Measurements from ENCODE around the gene NRP1.

NRP1 gene

DNA sequence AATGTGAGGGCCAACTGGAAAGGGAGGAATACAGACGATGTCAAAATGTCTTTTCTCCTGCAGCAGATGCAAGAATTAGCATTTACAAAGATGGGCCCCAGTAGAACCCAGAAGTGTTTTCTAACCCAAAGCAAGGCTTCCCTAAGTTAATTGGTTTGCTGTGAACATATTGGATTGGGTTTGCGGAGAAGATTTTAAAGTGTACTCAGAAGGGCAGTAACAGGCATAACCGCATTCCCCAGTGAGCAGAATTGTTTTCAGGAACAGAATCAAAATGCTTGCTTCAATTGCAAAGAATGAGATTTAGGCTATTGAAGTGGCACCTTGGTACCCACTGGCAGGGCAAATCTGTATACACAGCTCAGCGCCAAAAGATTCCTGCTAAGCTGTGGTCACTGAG, 78.0 kb downstream of the NRP1 start:
- no peak for DNase-seq

DNA sequence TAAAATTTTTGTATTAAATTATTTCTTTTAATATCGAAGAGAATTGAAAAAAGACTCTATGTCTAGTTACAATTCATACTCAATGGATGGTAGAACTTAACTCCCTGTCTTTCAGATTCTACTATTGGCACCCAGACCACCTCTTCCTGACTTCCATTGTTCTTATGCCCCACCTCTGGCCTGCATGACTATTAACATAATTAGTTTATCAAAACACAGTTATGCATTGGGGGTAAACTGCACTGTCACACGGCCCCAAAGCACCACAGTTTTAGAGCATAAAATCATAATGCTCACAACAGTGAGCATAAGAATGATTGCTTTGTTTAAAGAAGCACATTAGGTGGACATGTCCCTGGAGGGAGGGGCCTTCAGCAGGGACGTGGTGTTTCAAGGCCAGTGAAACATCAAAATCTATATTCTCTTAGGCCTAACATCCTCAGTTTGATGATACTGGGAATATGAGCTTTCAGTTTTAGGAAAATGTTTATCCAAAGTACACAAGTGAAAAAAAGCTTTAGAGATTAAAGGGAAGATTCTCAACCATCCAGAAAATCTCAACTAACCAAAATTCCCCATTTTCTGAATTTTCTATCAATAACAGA, 79.8 kb downstream of the NRP1 start:
- DNase-seq: no peak

DNA sequence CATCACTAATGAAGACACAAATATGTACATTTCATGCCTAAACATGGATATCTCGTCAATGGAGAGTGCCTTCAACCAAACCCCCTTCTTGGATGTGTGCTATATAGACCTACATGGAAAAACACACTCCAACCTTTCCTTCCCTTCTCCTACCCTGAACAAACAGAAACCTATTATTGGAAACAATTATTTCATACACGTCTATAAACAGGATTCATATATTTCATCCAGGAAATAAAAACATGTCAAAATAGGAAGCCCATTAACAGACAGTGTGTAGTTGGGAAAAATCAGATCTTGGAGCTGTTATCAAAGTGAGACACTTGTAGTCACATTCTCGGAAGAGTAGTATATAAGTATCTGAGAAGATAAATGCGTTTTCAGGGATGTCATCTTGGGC, 81.1 kb downstream of the NRP1 start:
- DNase-seq: no peak

DNA sequence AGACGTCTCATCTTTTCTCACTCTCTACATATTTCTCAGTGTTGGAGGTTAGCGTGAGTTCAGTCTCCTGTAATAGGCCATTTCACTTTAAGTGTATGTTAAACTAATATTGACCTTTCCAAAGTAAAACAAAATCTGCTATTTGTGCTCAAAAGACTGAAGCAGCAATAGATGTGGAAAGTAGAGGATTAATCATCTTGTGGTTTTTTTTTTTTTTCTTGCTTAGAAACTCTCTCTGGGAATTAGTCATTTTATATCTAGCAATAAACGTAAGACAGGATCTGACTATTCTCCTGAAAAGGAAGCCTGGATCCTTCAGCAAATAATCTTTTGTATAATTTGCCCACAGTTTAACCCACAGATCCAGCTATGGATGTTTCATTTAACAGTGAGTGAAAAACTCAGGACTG, 81.7 kb downstream of the NRP1 start:
- no peak for DNase-seq

DNA sequence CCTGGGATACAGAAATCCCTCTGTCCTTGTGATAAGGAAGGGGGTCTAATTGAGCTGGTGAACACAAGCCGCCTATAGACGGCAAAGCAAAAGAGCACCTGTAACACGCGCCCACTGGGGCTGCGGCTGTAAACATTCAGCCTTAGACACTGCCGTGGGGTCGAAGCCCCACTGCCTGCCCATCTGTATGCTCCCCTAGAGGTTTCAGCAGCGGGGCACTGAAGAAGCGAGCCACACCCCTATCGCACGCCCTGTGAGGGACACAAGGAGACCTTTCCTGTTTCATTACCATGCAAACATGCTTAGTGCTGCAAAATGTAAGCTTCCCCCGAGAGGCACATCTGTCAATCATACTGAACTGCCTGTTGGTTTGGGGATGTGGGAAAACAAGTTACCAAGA, 82.1 kb downstream of the NRP1 start:
- no peak for DNase-seq

DNA sequence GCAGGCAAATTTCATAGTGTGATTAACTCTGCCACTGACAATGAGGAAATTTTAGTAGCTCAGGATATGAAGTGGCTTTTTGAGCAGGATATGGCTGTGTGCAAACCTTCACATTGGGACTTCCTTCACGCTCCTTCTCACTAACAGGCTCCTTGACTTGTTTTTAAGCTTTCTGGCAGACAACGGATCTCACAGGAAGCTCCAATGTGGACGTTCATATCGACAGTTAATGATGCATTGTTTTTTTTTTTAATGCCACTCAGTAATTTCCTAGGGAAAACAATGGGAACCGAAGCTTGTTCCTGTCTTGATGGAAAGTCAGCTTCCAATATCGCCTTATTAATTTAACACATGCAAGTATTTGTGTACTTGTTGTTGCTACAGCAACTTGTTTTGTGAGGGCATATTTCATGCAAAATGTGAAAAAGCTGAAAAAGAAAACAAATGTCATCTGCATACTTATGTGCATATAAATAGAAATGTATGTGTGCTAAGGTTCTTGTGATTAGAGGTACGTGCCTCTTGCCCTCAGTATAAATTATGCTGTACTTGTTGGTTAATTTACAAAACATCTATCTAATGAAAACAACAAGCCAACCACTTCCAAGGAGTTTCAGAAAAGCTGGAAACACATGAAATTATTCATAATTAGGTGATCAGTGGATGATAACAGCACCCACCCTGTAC, 84.7 kb downstream of the NRP1 start:
- no peak for DNase-seq

DNA sequence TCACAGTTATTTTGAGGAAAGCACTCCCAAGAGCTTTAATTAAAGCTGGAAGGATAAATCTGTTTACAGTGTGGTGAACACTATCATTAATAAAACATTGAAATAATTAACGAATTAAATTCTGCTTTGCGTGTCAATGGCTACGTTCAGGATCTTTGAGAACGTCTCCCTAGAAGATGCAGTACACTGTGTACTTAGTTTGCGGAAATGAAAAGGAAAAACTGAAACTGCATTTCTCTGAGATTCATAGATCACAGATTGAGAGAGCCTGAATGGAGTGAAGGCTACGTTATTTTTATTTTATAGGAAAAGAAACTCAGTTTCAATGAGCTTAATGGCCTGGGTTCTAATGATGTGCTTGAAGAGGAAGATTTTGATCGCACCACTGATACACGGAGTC, 85.3 kb downstream of the NRP1 start:
- DNase-seq: no peak

DNA sequence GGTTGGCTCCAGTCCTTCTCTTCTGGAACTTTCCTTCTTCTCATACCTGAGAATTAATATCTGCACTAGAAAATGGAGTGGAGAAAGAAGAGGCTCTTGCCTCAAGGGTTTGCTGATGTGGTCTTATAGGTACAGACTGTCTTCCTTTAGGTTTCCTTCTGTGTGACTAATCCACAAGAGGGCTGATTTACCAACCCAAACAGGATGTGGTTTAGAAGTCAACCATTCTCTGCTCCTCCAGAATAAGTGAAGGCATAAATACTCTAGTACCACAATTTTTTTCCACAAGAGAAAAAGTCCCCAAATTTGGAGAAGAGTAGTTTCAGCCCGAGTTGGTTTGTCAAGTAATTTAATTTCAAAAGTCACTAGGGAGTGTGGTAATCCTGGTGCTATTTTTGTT, 85.8 kb downstream of the NRP1 start:
- DNase-seq: no peak

DNA sequence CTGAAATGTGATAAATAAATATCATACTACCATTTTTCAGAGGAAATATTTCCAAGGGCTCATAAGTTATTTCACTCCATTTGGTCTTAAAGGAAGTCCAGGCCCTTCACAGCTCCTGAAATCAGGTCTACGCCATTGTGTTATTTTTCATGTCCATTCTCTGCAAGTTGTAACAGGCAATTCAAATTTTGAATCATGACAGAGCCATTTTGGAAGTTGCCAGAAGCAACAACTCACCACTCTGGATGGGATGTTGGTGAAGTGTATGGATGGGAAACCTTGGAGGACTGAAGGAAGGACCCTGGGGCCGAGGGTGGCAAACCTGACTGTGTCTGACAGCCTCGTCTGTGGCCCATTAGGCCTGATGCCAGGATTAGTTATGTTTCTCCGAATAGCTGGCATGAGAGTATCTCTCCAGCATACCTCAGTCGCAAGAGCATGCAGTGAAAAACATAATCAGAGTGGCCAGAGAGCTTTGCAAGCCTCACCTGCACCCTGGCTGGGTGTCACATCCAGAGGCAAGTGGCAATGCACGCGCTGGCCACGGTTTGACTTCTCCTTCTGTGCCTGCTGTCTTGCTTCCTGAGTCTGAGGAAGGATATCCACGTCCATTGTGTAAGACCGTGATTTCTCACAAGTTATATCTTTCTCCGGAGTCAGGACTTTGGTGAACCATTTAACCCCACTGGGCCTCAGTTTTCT, 87.1 kb downstream of the NRP1 start:
- no peak for DNase-seq

DNA sequence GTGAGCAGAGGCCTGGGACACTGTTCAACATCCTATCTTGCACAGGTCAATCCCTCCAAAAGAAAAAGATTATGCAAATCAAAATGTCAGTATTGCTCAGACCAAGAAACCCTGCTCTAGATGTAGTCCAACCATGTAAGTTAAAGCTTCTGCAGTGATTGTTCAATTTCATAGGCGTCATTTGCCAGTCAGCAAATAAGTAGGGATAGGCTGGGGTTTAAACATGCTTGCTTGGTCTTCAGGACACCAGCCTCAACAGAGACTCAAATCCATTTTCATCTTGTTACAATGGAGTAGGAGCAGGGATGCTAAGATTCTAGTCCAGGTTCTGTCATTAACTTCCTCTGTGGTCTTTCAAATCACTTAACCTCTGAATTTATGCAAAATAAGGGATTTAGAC, 89.1 kb downstream of the NRP1 start:
- DNase-seq: no peak

DNA sequence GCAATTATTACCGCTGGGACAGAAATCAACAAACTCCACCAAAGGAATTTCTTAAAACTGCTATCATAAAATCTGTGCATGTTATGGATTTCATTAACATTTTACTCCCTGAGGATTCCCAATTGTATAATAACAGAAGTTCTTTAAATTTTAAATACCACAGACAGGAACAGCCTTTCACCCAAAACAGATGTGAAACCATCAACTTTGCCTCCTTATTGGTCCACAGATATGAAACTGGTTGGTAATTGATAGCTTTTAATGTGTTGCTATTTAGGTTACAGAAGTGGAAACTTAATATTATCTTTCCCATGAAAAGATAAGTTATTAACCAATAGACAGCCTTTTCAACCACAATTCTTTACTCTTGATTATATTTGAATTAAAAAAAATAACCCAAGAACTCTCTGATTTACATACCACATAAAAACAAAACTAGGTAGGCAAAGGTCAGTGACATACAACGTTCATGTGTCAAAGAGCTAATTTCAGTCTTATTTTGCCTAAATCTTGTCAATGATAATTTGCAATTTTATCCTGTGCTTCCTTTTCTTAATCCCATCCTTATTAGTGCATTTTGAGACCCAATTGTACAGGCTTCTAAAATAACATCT, 90.0 kb downstream of the NRP1 start:
- no peak for DNase-seq

DNA sequence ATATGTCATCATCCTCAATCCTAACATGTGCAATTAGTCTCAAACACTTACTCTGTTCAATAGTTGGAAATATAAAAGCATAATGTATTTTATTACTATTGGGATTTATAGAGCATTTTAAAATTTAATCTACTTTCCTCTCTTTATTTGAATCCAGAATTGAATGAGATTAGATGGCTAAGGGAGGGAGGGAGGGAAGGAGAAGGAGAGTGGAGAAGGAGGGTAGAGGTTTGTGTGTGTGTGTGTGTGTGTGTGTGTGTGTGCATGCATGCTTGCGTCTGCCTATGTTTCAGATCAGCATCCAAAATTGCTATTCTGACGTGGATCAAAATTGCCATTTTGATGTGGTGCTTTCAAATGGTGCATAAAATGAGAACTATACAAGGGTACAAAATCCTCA, 90.8 kb downstream of the NRP1 start:
- no peak for DNase-seq

DNA sequence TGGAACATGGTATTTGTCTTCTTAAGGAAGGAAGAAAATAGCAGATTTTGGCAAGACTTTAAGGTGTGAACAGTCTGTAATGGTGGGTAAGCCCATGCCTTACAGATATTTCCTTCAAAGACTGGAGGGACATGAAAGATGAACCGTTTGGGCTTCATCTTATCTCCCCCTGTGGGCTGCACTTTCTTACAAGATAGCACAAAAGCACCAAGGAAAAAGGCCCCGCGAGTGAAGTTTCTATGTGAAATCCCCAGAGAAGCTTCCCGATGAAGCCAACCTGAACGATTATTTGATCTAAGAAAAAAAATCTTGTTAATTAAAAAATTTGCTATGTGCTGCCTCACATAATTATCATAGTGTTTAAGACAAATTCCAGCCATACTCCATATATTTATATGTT, 91.5 kb downstream of the NRP1 start:
- DNase-seq: no peak

DNA sequence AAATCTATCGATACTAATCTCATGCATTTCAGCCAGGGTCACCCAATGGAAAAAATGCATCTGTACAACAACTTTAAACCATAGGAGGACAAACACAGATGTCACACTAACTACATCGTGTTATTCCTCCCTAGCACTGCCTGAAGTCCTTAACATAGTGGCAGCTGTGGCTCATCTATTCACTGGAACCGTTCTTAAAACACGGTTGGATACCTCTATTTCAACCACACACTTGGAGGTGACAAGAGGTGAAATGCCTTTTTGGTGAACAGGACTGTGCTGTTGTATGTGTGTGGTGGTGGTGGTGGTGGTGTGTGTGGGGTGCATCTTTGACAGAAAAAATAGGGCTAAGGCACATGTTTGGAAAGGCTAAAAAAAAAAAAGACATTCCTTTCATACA, 93.1 kb downstream of the NRP1 start:
- no peak for DNase-seq

DNA sequence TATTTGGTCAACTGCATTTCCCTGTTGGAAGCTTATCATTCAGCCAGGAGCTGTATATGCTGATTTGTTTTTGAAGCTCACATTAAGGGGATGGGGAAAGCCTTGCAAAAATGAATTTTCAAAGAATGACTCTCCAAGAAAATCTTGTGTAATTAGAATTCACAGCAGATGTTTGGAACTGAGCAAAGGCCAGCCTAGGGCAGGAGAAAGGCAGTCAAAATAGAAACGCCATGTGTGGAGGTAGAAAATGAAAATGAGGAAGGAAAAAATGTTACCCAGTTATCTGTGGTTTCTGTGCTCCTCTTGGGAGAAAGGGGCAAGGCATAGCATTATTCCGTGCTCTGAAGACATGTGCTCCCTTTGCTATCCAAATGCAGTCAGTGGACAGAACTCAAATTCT, 93.5 kb downstream of the NRP1 start:
- no peak for DNase-seq

DNA sequence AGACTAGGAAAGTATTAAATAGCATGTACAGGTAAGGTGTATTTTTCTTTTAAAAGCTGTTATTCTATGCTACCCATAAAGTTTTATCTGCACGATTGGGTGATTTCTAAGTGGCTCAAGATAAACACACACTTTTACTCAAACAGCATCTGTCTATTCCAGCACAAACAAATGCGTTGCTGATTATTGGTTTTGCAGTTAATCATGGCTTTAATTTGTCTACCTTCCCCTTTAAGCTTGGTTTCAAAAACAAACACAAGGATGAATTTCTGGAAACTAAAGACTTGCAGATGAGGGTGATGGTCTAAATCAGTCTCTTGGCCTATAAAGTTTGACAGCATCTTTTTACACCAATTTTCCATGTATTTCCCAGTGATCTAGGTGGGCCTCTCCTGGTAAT, 94.2 kb downstream of the NRP1 start:
- no peak for DNase-seq

DNA sequence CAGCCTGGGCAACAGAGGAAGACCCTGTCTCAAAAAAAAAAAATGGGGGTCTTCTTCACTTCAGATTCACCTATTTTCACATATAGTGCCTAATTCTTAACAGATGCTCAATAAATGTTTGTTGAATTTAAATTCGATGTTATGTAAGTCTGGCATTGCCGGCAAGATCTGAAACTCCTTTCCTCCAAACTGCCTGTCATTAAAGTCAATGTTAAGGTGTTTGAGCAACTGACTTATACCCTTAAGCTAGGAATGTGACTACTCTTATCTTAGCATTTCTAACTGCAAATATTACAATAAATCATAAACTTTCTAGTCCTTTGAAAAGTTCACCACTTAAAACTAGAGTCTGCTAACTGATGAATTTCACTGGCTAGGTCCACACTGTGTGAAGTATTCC, 95.2 kb downstream of the NRP1 start:
- no peak for DNase-seq

DNA sequence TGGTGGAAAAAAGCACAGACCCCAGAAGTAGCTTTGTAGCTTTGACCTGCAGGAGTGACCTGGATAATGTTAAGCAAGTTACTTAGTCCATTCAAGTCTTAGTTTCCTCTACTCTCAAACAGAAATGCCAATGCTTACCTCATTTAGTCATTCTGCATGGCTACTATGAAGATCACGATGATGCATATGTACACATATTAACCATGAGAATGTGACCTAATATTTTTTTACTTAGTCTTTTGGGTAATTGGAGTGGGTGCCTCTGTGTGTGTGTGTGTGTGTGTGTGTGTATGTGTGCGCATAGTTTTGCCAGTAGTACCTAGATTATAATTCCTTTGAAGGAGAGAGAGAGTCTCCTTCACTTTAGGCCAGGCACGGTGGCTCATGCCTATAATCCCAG, 95.8 kb downstream of the NRP1 start:
- DNase-seq: no peak

DNA sequence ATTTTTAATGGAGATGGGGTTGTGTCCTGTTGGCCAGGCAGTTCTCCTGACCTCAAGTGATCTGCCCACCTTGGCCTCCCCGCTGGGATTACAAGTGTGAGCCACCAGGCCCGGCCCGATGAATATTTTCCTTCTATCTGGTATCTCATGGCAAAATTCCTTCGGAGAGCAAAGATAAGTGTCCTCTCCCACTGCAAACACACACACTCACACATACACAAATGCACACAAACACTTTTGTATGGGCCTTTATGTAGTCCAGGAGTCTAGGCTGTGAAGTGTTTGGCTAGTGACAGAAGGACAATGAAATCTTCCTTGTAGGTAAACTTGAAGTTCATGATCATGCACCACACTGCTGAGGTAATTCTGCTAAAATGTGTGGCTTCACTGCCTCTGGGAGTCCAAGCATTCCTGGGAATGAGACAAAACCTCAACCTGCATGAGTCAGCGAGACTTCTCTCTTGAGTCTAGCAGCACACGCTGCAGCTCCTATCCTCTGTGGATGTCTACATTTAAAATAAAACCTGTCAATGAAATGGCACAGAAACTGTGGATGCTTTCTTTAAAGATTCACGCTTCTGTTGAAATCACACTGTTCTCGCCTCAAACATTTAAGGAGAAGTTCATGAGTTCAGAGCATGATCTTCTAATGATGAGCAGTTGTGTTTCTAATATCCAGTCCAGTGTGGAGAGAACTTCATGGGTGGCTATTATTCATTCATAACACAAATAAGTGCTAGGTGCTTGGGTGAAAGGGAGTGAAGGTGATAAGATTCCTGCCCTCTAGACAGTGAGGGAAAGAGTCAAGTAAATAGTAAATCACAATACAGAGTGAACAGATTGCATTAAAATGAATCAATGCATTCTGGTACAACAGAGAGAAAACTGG, 96.5 kb downstream of the NRP1 start:
- no peak for DNase-seq

DNA sequence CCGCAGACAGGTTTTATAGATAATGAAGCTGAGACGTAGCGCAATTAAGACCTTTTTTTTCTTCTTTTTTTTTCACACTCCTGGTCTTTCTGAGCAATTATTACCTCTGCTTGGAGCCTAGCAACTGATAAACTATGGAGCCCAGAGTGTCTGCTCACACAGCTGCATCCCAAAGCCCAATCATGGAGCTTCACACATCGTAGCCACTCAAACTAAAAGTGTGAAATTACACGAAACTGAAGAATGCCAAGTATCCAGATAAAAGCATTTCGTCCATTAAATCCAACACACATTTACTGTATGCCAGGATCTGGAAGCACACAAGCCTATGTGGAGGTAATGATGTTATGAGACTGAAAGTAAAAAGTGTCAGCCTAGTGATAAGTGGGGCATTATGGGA, 97.6 kb downstream of the NRP1 start:
- no peak for DNase-seq

DNA sequence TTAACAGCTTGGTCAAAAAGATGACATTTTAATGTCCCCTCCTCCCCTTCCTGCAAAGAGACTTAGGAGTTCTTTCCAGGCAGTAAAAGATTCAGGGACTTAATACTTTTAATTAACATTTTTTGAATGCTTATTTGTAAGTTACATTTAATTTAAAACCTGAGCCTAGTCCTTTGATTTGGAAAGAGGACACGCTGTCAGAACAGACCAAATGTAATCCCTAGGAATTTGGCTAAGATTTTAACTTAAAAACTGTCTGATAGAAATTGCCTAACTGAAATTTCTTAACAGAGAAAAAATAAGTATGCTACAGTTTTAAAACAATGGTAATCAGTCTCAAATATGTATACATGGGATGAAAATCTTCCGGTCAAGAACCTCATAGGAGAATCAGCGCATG, 98.5 kb downstream of the NRP1 start:
- DNase-seq: no peak

DNA sequence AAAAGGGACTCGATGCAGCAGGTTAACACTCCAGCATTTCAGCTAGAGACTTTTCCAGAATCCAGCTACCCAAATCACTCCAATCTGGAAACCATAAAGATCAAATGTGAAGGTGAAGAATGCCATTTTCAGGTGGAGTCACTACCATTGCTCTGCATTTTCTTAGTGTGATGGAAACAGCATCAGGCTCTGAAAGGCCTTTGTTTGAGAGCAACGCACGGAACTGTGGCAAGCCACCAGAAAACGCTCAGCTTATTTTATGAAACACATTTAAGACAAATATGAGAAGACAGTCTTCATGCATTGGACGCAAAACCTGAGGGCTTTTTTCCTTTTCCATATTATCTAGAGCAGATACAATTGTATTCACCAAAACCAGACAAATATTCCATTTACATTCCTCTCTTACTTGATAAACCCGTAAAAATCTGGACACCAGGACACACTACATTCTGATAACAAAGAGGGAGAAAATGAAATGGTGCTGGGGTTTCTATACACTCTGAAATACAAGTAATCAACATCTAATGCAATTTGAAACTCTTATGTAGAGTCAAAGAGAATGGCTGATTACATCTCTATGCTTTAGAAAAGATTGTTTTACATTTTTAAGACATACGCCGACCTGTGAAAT, 99.1 kb downstream of the NRP1 start:
- no peak for DNase-seq

DNA sequence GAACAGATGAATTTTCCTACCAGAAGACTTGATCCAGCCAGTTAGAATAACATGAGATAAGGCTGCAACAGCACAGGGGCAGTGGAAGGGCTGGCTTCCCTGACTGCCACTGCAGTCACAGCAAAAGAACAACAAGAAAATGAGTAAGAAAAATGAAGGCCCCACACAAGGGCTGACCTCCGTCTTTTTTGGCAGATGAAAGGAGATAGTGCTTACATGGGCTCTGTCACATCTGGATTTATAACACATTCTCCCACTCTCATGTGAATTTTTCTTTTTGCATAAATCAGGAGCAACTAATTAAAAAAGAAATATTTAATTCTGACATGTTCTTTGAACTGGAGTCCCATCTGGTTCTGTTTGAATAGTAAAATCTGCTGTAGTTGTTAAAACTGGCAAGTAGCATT, 99.6 kb downstream of the NRP1 start:
- no peak for DNase-seq
